CD4-positive, CD25-positive, alpha-beta regulatory T cell (primary cell): Measurements from ENCODE around the gene RAB3C. TPM values are rescaled to one million over a fixed set of nuclear protein-coding genes. Genes with fewer than 3 reads are reported as not detected.

Source experiments
- ATAC-seq, 2 donors: fragments of 150-1000 bp; cut with Tn5 transposase; one replicate each; pipeline ENCODE4 v1.10.0; 2021; ENCODE audit warnings: low read depth in 2 of 2, moderate number of reproducible peaks in 2 of 2, moderate library complexity in 1 of 2
- DNase-seq, 3 donors: peaks; one replicate each; pipeline versions ENCODE4 v3.0.0 to v3.0.0-alpha.2; 2012 to 2022; ENCODE audit warnings: mixed read lengths in 1 of 3
- H3K27ac ChIP-seq: one replicate; pipeline ENCODE4 v1.7.0; 2013; ENCODE audit warnings: mild to moderate bottlenecking, low read length; ENCODE audit not compliant: insufficient read depth, poor library complexity, severe bottlenecking
- H3K27me3 ChIP-seq: one replicate; pipeline ENCODE4 v1.7.0; 2013; ENCODE audit warnings: low read length; ENCODE audit not compliant: control insufficient read depth, insufficient read depth
- H3K36me3 ChIP-seq: one replicate; pipeline ENCODE4 v1.7.0; 2013; ENCODE audit warnings: mild to moderate bottlenecking, low read length, moderate library complexity; ENCODE audit not compliant: control insufficient read depth, insufficient read depth
- H3K4me1 ChIP-seq: 2 replicates; pipeline ENCODE4 v1.7.0; 2013; ENCODE audit warnings: mild to moderate bottlenecking, low read length; ENCODE audit not compliant: insufficient read depth, control insufficient read depth, poor library complexity, severe bottlenecking
- H3K4me3 ChIP-seq: one replicate; pipeline ENCODE4 v1.7.0; 2013; ENCODE audit warnings: low read depth, mild to moderate bottlenecking, low read length, moderate library complexity
- H3K9me3 ChIP-seq, 2 experiments: 1 replicate in 1 of 2; 2 replicates in 1 of 2; pipeline ENCODE4 v1.7.0; 2013; ENCODE audit warnings: low read length in 2 of 2, mild to moderate bottlenecking in 1 of 2, moderate library complexity in 1 of 2; ENCODE audit not compliant: control insufficient read depth in 2 of 2
- H3K27ac Mint-ChIP-seq, 3 donors: one replicate each; pipeline ENCODE4 v1.8.0; 2020 to 2022; ENCODE audit warnings: mild to moderate bottlenecking in 3 of 3, mixed read lengths in 3 of 3, moderate library complexity in 2 of 3
- H3K27me3 Mint-ChIP-seq: one replicate; pipeline ENCODE4 v1.8.0; 2022; ENCODE audit warnings: mild to moderate bottlenecking, mixed read lengths
- H3K36me3 Mint-ChIP-seq: one replicate; pipeline ENCODE4 v1.8.0; 2020; ENCODE audit warnings: mixed read lengths
- H3K4me1 Mint-ChIP-seq, 4 donors: one replicate each; pipeline ENCODE4 v1.8.0; 2020 to 2022; ENCODE audit warnings: mixed read lengths in 4 of 4, mild to moderate bottlenecking in 1 of 4
- H3K4me3 Mint-ChIP-seq, 4 donors: one replicate each; pipeline ENCODE4 v1.8.0; 2020 to 2022; ENCODE audit warnings: mild to moderate bottlenecking in 4 of 4, mixed read lengths in 4 of 4, moderate library complexity in 3 of 4
- H3K9me3 Mint-ChIP-seq, 7 donors: one replicate each; pipeline ENCODE4 v1.8.0; 2020 to 2022; ENCODE audit warnings: mixed read lengths in 7 of 7, mild to moderate bottlenecking in 3 of 7, moderate library complexity in 2 of 7
- polyA plus RNA-seq, 4 donors: library from polyadenylated mRNA; unstranded; fragments of 300-500 nt; fragmentation: Illumina TruSeq; gene quantifications; one replicate each; pipeline ENCODE4 v1.2.3, GENCODE V29; 2021
- total RNA-seq: library from RNA; stranded (reverse); gene quantifications from one replicate; pipeline ENCODE4 v1.2.3, GENCODE V29; 2022

Gene RAB3C
- total and polyA plus RNA-seq, 5 donors from 2014 or later, result not detected

DNA sequence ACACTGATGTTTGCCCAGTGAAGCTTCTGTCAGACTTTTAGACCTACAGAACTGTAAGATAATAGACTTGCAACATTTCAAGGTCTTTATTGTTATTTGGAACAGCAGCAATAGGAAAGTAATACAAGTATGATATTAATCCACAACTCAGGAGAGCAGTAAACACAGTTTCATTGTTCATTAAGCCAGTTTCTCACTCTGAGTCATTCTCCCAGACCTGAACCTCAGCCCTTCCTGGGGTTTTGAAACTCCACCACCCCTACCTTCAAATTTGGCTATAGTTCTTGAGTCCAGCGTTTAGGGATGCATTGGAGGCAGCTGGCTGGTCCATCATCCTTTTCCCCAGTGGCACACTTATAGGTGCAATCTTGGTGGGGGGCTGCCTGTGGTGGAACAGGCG, 203.2 kb downstream of the RAB3C start:
- H3K27ac ChIP-seq, result no peak overlapping the region
- H3K27me3 ChIP-seq, result no peaks in the 10 kb centered on the region
- H3K36me3 ChIP-seq, result no peaks in the 10 kb centered on the region
- H3K4me1 ChIP-seq, result no peaks in the 10 kb centered on the region
- H3K4me3 Mint-ChIP-seq, result no peak overlapping the region
- H3K27me3 Mint-ChIP-seq, result peaks cover 16% of the 10 kb centered on the region
- H3K4me1 Mint-ChIP-seq, result no peaks in the 10 kb centered on the region
- no peak overlapping the region for H3K27ac Mint-ChIP-seq
- peaks cover 0 to 2% (median 0%) of the 10 kb centered on the region in 7 donors for H3K9me3 Mint-ChIP-seq
- ATAC-seq (no peak), DNase-seq (no peak)
- no peaks in the 10 kb centered on the region for H3K36me3 Mint-ChIP-seq
- no peak overlapping the region for H3K4me3 ChIP-seq
- H3K9me3 ChIP-seq, result no peaks in the 10 kb centered on the region

DNA sequence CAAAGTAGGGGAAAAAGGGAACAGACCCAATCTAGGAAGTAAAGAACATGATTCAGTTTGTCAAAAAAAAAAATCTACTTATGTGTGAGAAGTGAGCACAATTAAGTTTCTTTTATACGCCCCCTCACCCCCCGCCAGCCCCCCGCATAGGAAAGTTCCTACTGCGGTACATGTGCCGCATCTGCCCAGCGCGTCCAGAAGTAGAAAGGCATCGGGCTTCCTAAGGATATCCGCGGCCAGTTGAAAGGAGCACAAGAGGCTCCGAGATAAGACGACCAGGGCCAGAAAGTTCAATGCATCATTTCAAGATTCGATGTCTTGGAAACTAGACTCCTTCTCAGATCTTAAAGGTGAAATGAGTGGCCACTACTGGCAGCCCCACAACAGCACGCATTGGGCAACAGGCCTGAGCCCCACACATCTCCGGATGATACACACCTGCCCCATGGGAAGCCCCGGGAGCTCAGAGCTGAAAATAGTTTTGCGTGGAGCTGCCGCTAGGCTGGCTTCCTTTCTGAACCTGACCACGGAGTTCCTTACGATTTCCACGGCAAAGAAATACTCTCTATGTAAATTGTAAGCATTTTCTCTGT, 203.9 kb downstream of the RAB3C start:
- Mint-ChIP-seq H3K36me3 (no peaks in the 10 kb centered on the region), H3K9me3 (no peaks in the 10 kb centered on the region), H3K27me3 (peaks cover 19% of the 10 kb centered on the region), H3K4me3 (no peak overlapping the region), H3K4me1 (no peaks in the 10 kb centered on the region), H3K27ac (no peak overlapping the region)
- Histone ChIP-seq H3K27ac (no peak overlapping the region), H3K36me3 (no peaks in the 10 kb centered on the region), H3K27me3 (no peaks in the 10 kb centered on the region), H3K4me3 (no peak overlapping the region), H3K9me3 (no peaks in the 10 kb centered on the region), H3K4me1 (no peaks in the 10 kb centered on the region)
- DNase-seq (no peak), ATAC-seq (no peak)

DNA sequence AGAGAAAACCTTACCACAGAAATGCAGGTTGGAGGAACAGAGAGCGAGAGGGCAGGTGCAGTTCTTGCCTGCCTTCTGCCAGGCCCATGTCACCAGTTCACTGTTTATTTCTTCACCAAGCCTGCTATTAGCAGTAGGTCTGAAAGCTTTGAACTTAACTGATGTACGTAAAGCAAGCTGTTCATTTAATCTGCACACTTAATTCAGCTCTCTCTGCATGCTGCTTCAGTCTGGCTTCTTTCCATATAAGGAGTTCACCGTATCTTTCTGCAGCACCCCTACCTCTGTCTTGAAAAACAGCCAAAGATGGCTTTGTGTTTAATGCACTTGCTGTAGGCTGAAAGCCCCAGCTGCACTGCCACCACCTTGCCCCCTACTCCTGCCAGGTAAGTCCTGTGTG, 205.1 kb downstream of the RAB3C start:
- H3K9me3 ChIP-seq, result no peaks in the 10 kb centered on the region
- H3K36me3 ChIP-seq, result no peaks in the 10 kb centered on the region
- DNase-seq (no peak), ATAC-seq (no peak)
- Mint-ChIP-seq H3K27ac (no peak overlapping the region), H3K36me3 (no peaks in the 10 kb centered on the region), H3K4me1 (no peaks in the 10 kb centered on the region), H3K27me3 (peaks cover 25% of the 10 kb centered on the region), H3K4me3 (no peak overlapping the region), H3K9me3 (no peaks in the 10 kb centered on the region)
- no peaks in the 10 kb centered on the region for H3K4me1 ChIP-seq
- no peak overlapping the region for H3K4me3 ChIP-seq
- H3K27me3 ChIP-seq, result no peaks in the 10 kb centered on the region
- no peak overlapping the region for H3K27ac ChIP-seq

DNA sequence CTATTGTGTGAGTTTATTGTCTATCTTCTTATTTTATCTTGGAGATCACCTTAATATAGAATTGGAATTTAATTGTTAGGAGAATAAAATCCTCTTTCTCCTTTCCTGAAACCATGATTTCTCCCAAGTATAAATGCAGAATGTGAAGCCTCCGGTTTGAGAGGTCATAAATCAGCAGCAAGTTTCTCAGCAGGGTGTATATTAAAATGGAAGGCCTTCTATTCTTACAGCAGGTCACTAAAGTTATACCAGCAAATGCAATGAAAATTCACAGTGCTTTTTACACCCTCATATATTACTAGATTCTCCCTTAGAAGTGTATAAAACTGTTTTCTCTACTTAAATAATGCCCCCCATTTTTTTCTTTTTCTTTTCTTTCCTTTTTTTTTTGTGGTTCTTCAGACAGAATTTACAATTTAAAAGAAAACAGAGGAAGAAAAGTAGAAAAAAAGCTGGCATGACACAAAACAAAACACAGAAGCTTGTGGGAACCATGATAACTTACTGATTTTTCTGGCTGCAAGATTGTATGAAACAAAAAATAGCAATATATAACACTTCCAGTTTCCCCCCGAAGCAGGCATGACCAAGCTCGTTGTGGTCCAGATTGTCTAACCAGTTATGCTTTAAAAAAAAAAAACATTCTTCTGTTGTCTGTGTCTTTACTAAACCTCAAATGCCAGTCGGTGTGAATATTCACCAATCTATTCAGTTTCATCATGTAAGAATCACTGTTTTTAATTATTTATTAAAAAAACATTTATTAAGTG, 211.2 kb downstream of the RAB3C start:
- H3K4me3 Mint-ChIP-seq, result no peak overlapping the region
- no peak overlapping the region for H3K4me3 ChIP-seq
- peaks cover 26% of the 10 kb centered on the region for H3K27me3 Mint-ChIP-seq
- H3K4me1 ChIP-seq, result no peaks in the 10 kb centered on the region
- no peaks in the 10 kb centered on the region for H3K4me1 Mint-ChIP-seq
- no peaks in the 10 kb centered on the region for H3K9me3 ChIP-seq
- H3K36me3 Mint-ChIP-seq, result no peaks in the 10 kb centered on the region
- no peak for DNase-seq
- no peak overlapping the region for H3K27ac Mint-ChIP-seq
- no peak overlapping the region for H3K27ac ChIP-seq
- H3K36me3 ChIP-seq, result no peaks in the 10 kb centered on the region
- peaks cover 0 to 1% (median 0%) of the 10 kb centered on the region in 7 donors for H3K9me3 Mint-ChIP-seq
- no peaks in the 10 kb centered on the region for H3K27me3 ChIP-seq
- no peak for ATAC-seq

DNA sequence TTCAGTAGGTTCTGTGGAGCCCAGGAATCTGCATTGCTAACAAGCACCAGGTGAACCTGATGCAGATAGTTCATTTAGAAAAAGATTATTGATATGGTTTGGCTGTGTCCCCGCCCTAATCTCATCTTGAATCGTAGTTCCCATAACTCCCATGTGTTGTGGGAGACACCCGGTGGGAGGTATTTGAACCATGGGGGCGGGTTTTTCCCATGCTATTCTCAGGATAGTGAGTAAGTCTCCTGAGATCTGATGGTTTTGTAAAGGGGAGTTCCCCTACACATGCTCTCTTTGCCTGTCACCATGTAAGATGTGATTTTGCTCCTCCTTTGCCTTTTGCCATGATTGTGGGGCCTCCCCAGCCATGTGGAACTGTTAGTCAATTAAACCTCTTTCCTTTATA, 212.0 kb downstream of the RAB3C start:
- ATAC-seq, result no peak
- no peaks in the 10 kb centered on the region for H3K4me1 ChIP-seq
- H3K36me3 Mint-ChIP-seq, result no peaks in the 10 kb centered on the region

DNA sequence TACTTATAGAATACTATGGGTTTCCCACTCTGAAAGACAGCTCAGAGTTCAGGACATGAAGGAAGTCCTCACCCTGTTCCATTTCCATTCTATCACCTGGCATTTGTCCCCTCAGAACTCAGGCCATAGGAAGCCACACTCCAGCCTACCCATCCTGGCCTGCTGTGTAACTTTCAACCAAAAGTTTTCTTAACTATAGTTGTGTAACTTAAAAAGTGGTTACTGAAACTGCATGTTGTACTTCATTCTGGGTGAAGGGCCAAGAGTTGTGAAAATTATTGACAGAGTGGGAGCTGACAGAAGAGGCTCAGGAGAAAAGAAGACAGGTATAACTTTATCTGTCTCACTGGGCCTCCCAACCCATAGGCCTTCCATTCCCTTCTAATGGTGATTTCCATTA, 212.5 kb downstream of the RAB3C start:
- H3K36me3 Mint-ChIP-seq, result no peaks in the 10 kb centered on the region
- no peak overlapping the region for H3K27ac ChIP-seq
- H3K36me3 ChIP-seq, result no peaks in the 10 kb centered on the region
- H3K27me3 ChIP-seq, result no peaks in the 10 kb centered on the region
- H3K4me3 ChIP-seq, result no peak overlapping the region
- H3K27ac Mint-ChIP-seq, result no peak overlapping the region
- no peak overlapping the region for H3K4me3 Mint-ChIP-seq
- no peaks in the 10 kb centered on the region for H3K4me1 Mint-ChIP-seq
- no peaks in the 10 kb centered on the region for H3K4me1 ChIP-seq
- H3K9me3 ChIP-seq, result no peaks in the 10 kb centered on the region
- peaks cover 26% of the 10 kb centered on the region for H3K27me3 Mint-ChIP-seq
- no peak for ATAC-seq
- no peak for DNase-seq
- peaks cover 0 to 1% (median 0%) of the 10 kb centered on the region in 7 donors for H3K9me3 Mint-ChIP-seq

More for the DNA sequence above, 212.0 kb downstream of the RAB3C start:
- H3K27me3 Mint-ChIP-seq, result peaks cover 26% of the 10 kb centered on the region
- Histone ChIP-seq H3K36me3 (no peaks in the 10 kb centered on the region), H3K27me3 (no peaks in the 10 kb centered on the region), H3K4me3 (no peak overlapping the region), H3K27ac (no peak overlapping the region), H3K9me3 (no peaks in the 10 kb centered on the region)
- no peaks in the 10 kb centered on the region for H3K4me1 Mint-ChIP-seq
- H3K9me3 Mint-ChIP-seq, result peaks cover 0 to 1% (median 0%) of the 10 kb centered on the region in 7 donors
- DNase-seq, result no peak
- H3K4me3 Mint-ChIP-seq, result no peak overlapping the region
- no peak overlapping the region for H3K27ac Mint-ChIP-seq

DNA sequence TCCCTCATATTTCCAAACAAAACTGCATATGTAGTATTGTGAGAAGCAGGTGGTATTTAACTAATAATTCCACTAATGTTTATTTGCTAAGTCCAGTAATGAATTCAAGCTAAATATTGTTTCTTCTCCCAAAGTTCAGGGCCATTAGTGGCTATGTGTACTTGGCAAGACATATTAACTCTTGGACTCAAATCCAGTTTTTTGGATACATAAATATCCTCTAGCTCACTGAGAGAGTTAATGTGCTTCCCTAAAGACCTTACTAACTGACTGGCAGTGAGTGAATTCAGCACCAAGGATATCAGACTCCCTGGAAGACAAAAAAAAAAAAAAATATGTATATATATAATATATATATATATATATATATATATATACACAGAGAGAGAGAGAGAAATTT, 214.1 kb downstream of the RAB3C start:
- no peaks in the 10 kb centered on the region for H3K4me1 ChIP-seq
- Mint-ChIP-seq H3K27ac (no peak overlapping the region), H3K36me3 (no peaks in the 10 kb centered on the region), H3K27me3 (peaks cover 22% of the 10 kb centered on the region), H3K4me1 (no peaks in the 10 kb centered on the region), H3K9me3 (peaks cover 0 to 1% (median 0%) of the 10 kb centered on the region in 7 donors), H3K4me3 (no peak overlapping the region)
- H3K27ac ChIP-seq, result no peak overlapping the region
- H3K4me3 ChIP-seq, result no peak overlapping the region
- H3K36me3 ChIP-seq, result no peaks in the 10 kb centered on the region
- ATAC-seq (no peak), DNase-seq (no peak)
- H3K9me3 ChIP-seq, result no peaks in the 10 kb centered on the region
- H3K27me3 ChIP-seq, result no peaks in the 10 kb centered on the region

DNA sequence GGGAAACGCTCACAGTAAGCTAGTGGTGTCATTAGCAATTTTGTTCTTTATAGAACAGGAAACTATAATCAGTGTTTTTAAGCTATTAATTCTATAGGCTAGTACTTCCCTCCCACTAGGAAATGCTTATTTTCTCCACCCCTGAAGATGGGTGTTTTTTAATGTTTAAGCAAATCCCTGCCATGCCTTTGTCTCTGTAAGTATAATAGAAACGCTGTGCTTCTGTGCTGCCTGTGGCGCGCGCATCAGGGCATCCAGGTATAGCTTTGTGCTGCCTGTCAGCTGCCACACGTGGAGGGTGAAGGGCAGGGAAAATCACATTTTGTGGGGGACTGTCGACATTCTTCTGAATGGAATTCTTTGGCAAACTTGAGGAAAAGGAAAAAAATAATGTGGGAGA, 217.5 kb downstream of the RAB3C start:
- no peak overlapping the region for H3K4me3 Mint-ChIP-seq
- peaks cover 5% of the 10 kb centered on the region for H3K27me3 Mint-ChIP-seq
- Histone ChIP-seq H3K27ac (no peak overlapping the region), H3K27me3 (no peaks in the 10 kb centered on the region), H3K4me1 (no peaks in the 10 kb centered on the region), H3K36me3 (no peaks in the 10 kb centered on the region), H3K4me3 (no peak overlapping the region), H3K9me3 (no peaks in the 10 kb centered on the region)
- H3K36me3 Mint-ChIP-seq, result no peaks in the 10 kb centered on the region
- peaks cover 0 to 2% (median 0%) of the 10 kb centered on the region in 7 donors for H3K9me3 Mint-ChIP-seq
- DNase-seq (no peak), ATAC-seq (no peak)
- no peaks in the 10 kb centered on the region for H3K4me1 Mint-ChIP-seq
- H3K27ac Mint-ChIP-seq, result no peak overlapping the region
